GM23338 (cell line): ENCODE data around the gene MTOR. TPM values are rescaled to one million over a fixed set of nuclear protein-coding genes. Genes with fewer than 3 reads are reported as not detected.

Experiments
- ATAC-seq: fragments of 200-7000 bp; cut with Tn5 transposase; 3 replicates; pipeline ENCODE4 v1.9.1; 2020
- DNase-seq: peaks from one replicate; pipeline ENCODE4 v3.0.0-alpha.2; 2015; ENCODE audit warnings: low spot score
- H2AFZ ChIP-seq: fragments of 200-600 bp; sonication (generic); 2 replicates; pipeline ENCODE4 v1.8.0; 2016; ENCODE audit warnings: antibody characterized with exemption, mild to moderate bottlenecking, moderate library complexity
- H3F3A ChIP-seq: fragments of 200-600 bp; sonication (generic); replicated peaks from 2 replicates; pipeline ENCODE4 v1.8.0; 2017; ENCODE audit warnings: antibody characterized with exemption, mixed run types, low read depth
- H3K27ac ChIP-seq: fragments of 200-600 bp; sonication (generic); 2 replicates; pipeline ENCODE4 v1.6.1; 2016; ENCODE audit warnings: low read depth
- H3K27me3 ChIP-seq: fragments of 200-600 bp; sonication (generic); 2 replicates; pipeline ENCODE4 v1.8.0; 2016; ENCODE audit warnings: mild to moderate bottlenecking, mixed run types, moderate library complexity; ENCODE audit not compliant: insufficient read depth
- H3K36me3 ChIP-seq: fragments of 200-600 bp; sonication (generic); 2 replicates; pipeline ENCODE4 v1.8.0; 2016; ENCODE audit warnings: mild to moderate bottlenecking; ENCODE audit not compliant: insufficient read depth
- H3K4me1 ChIP-seq: fragments of 200-600 bp; sonication (generic); 2 replicates; pipeline ENCODE4 v1.8.0; 2016; ENCODE audit warnings: mild to moderate bottlenecking, moderate library complexity; ENCODE audit not compliant: insufficient read depth
- H3K4me2 ChIP-seq: fragments of 200-600 bp; sonication (generic); 2 replicates; pipeline ENCODE4 v1.7.1; 2017; ENCODE audit warnings: mixed run types
- H3K4me3 ChIP-seq: fragments of 200-600 bp; sonication (generic); 2 replicates; pipeline ENCODE4 v1.6.1; 2016; ENCODE audit warnings: mixed run types
- H3K79me2 ChIP-seq: fragments of 200-600 bp; sonication (generic); replicated peaks from 2 replicates; pipeline ENCODE4 v1.8.0; 2017; ENCODE audit warnings: mild to moderate bottlenecking; ENCODE audit not compliant: insufficient read depth
- H3K9me2 ChIP-seq: fragments of 200-600 bp; sonication (generic); 2 replicates; pipeline ENCODE4 v1.8.0; 2017; ENCODE audit not compliant: insufficient read depth
- H4K20me1 ChIP-seq: fragments of 200-600 bp; sonication (generic); replicated peaks from 2 replicates; pipeline ENCODE4 v1.8.0; 2017; ENCODE audit warnings: mild to moderate bottlenecking; ENCODE audit not compliant: insufficient read depth
- H3K27ac Mint-ChIP-seq: 2 replicates; pipeline ENCODE4 v1.8.0; 2020; ENCODE audit warnings: inconsistent platforms, mild to moderate bottlenecking, moderate library complexity, mixed read lengths
- H3K27me3 Mint-ChIP-seq: 3 replicates; pipeline ENCODE4 v1.8.0; 2022; ENCODE audit warnings: low read depth, mild to moderate bottlenecking, moderate library complexity, mixed read lengths, inconsistent platforms; ENCODE audit not compliant: insufficient read depth, poor library complexity
- H3K36me3 Mint-ChIP-seq: 3 replicates; pipeline ENCODE4 v1.8.0; 2021; ENCODE audit warnings: low read depth, mild to moderate bottlenecking, inconsistent platforms, moderate library complexity, mixed read lengths
- H3K4me1 Mint-ChIP-seq: 3 replicates; pipeline ENCODE4 v1.8.0; 2020; ENCODE audit warnings: mild to moderate bottlenecking, inconsistent platforms, mixed read lengths
- H3K4me3 Mint-ChIP-seq: 3 replicates; pipeline ENCODE4 v1.8.0; 2021; ENCODE audit warnings: moderate library complexity, mild to moderate bottlenecking, inconsistent platforms, mixed read lengths
- H3K9me3 Mint-ChIP-seq: 3 replicates; pipeline ENCODE4 v1.8.0; 2020; ENCODE audit warnings: moderate library complexity, mild to moderate bottlenecking, inconsistent platforms, mixed read lengths
- CREB1 ChIP-seq: fragments of 250-450 bp; sonication (Bioruptor Pico); IDR thresholded peaks from 2 replicates; pipeline ENCODE4 v1.5.0; 2020; ENCODE audit warnings: low read depth, mild to moderate bottlenecking, moderate library complexity
- CTCF ChIP-seq, 2 experiments: fragments of 200-600 bp in 1 of 2; sonication (generic) in 1 of 2; conservative IDR thresholded peaks; 2 replicates each; pipeline versions ENCODE4 v1.5.1 to v1.6.1; 2016 to 2017; ENCODE audit warnings: antibody characterized with exemption in 2 of 2, low read depth in 2 of 2, mild to moderate bottlenecking in 2 of 2, moderate library complexity in 1 of 2
- ETS1 ChIP-seq: IDR thresholded peaks from 2 replicates; pipeline ENCODE4 v1.6.1; 2016; ENCODE audit warnings: antibody characterized with exemption
- EZH2 ChIP-seq: fragments of 200-600 bp; sonication (generic); IDR thresholded peaks from one replicate; pipeline ENCODE4 v1.8.0; 2017; ENCODE audit warnings: antibody characterized with exemption, mild to moderate bottlenecking, low read depth; ENCODE audit not compliant: unreplicated experiment
- EZH2phosphoT487 ChIP-seq: fragments of 200-600 bp; sonication (generic); IDR thresholded peaks from one replicate; pipeline ENCODE4 v1.8.1; 2018; ENCODE audit warnings: antibody characterized with exemption; ENCODE audit not compliant: unreplicated experiment
- JUNB ChIP-seq: IDR thresholded peaks from one replicate; pipeline ENCODE4 v1.6.1; 2016; ENCODE audit warnings: antibody characterized with exemption; ENCODE audit not compliant: unreplicated experiment
- NANOG ChIP-seq: IDR thresholded peaks from 2 replicates; pipeline ENCODE4 v1.6.1; 2016; ENCODE audit warnings: antibody characterized with exemption, borderline replicate concordance
- POLR2AphosphoS5 ChIP-seq: IDR thresholded peaks from 2 replicates; pipeline ENCODE4 v1.6.1; 2016; ENCODE audit warnings: antibody characterized with exemption, low read depth
- REST ChIP-seq: IDR thresholded peaks from one replicate; pipeline ENCODE4 v1.6.1; 2018; ENCODE audit warnings: antibody characterized with exemption; ENCODE audit not compliant: unreplicated experiment
- STAT1 ChIP-seq: IDR thresholded peaks from one replicate; pipeline ENCODE4 v1.6.1; 2016; ENCODE audit warnings: antibody characterized with exemption; ENCODE audit not compliant: unreplicated experiment
- ZNF114 ChIP-seq: fragments of 250-450 bp; sonication (Bioruptor Pico); IDR thresholded peaks from 2 replicates; pipeline ENCODE4 v1.5.0; 2020; ENCODE audit warnings: mild to moderate bottlenecking, moderate library complexity
- ZNF331 ChIP-seq: fragments of 250-450 bp; sonication (Bioruptor Pico); IDR thresholded peaks from 2 replicates; pipeline ENCODE4 v1.5.0; 2020; ENCODE audit warnings: low read depth, mild to moderate bottlenecking, moderate library complexity
- ZNF462 ChIP-seq: fragments of 250-450 bp; sonication (Bioruptor Pico); IDR thresholded peaks from 2 replicates; pipeline ENCODE4 v1.5.0; 2020; ENCODE audit warnings: mild to moderate bottlenecking, moderate library complexity
- polyA plus RNA-seq: library from polyadenylated mRNA; unstranded; fragments of >200 nt; fragmentation: Nextera tagmentation; extraction: Ambion mirVana; gene quantifications from 2 replicates; pipeline ENCODE4 v1.2.1, GENCODE V29; 2016
- total RNA-seq: library from RNA; depleted of rRNA; stranded (reverse); fragments of >200 nt; shearing (Covaris generic); gene quantifications from 2 replicates; pipeline ENCODE4 v1.2.3, GENCODE V29; 2014

Gene MTOR
- total and polyA plus RNA-seq, 2 experiments from 2014 or later = 22.8 to 98.0 TPM

GRCh38 chr1:11187931-11188330 is 74.4 kb downstream of the MTOR start:
- Histone ChIP-seq H4K20me1 (peaks cover 7% of the 10 kb centered on the region), H3K36me3 (peaks cover 7% of the 10 kb centered on the region), H3K4me2 (no peak overlapping the region), H3K4me1 (no peaks in the 10 kb centered on the region), H3K79me2 (no peaks in the 10 kb centered on the region), H3K4me3 (no peak overlapping the region), H3F3A (no peaks in the 10 kb centered on the region), H3K27ac (no peak overlapping the region), H2AFZ (no peak overlapping the region), H3K27me3 (no peaks in the 10 kb centered on the region), H3K9me2 (no peaks in the 10 kb centered on the region)
- ATAC-seq (no peak), DNase-seq (no peak)
- Mint-ChIP-seq H3K4me1 (peaks cover 4% of the 10 kb centered on the region; the same call in 1 of the 3 replicates), H3K4me3 (no peak overlapping the region), H3K27me3 (no peaks in the 10 kb centered on the region), H3K27ac (no peak overlapping the region), H3K9me3 (no peaks in the 10 kb centered on the region), H3K36me3 (peaks cover 26% of the 10 kb centered on the region)
- TF ChIP-seq REST = no peak
- TF ChIP-seq CTCF (conservative IDR thresholded peaks at IDR 0.05; ENCODE audit: low read depth in 2 of 2) = no peak
- TF ChIP-seq CREB1 (CRISPR knock-in tag) = no peak
- no peak for TF ChIP-seq NANOG
- no peak for TF ChIP-seq POLR2AphosphoS5
- TF ChIP-seq EZH2 = no peak
- no peak for TF ChIP-seq EZH2phosphoT487
- TF ChIP-seq ZNF462 = no peak
- no peak for TF ChIP-seq STAT1
- TF ChIP-seq JUNB = no peak
- no peak for TF ChIP-seq ETS1
- no peak for TF ChIP-seq ZNF331 (CRISPR knock-in tag)
- no peak for TF ChIP-seq ZNF114
